ENCODE data around the gene DOCK1.

DOCK1 gene

GRCh38 chr10:127463548-127463947 is 558.3 kb downstream of the DOCK1 start:
- no peaks in the 10 kb centered on the region for H3K9me2 ChIP-seq (replicated peaks; ENCODE audit: insufficient read depth, low read length)
- no peak overlapping the region for H3K4me2 ChIP-seq (ENCODE audit: low read depth, low read length)
- no peaks in the 10 kb centered on the region for H3K79me2 ChIP-seq (ENCODE audit: low read length)
- H2AFZ ChIP-seq (ENCODE audit: low read length): no peak overlapping the region
- no peak for DNase-seq
- no peaks in the 10 kb centered on the region for H3K4me1 ChIP-seq (ENCODE audit: low read length)
- no peaks in the 10 kb centered on the region for H3F3A ChIP-seq (ENCODE audit: insufficient read depth, low read length)
- no peak overlapping the region for H3K27ac ChIP-seq (ENCODE audit: low read length)
- no peak overlapping the region for H3K9ac ChIP-seq (ENCODE audit: low read length)
- H4K20me1 ChIP-seq (ENCODE audit: insufficient read depth, low read length): no peaks in the 10 kb centered on the region
- no peaks in the 10 kb centered on the region for H3K36me3 ChIP-seq (replicated peaks; ENCODE audit: insufficient read depth, low read length)
- H3K4me3 ChIP-seq (ENCODE audit: low read length): no peak overlapping the region
- peaks cover 25% of the 10 kb centered on the region for H3K27me3 ChIP-seq (replicated peaks; ENCODE audit: insufficient read depth, low read length)
- no peak for TF ChIP-seq EZH2phosphoT487 (IDR thresholded peaks at IDR 0.05; ENCODE audit: low read length)
- no peak for TF ChIP-seq CTCF (IDR thresholded peaks at IDR 0.05; ENCODE audit: low read length)
- no peak for TF ChIP-seq EZH2 (optimal IDR thresholded peaks at IDR 0.05; ENCODE audit: low read depth, low read length)
- no peaks in the 10 kb centered on the region for H3K9me3 ChIP-seq (replicated peaks; ENCODE audit: insufficient read depth, low read length)

GRCh38 chr10:127464561-127464960 is 559.3 kb downstream of the DOCK1 start:
- Histone ChIP-seq H3K9ac (ENCODE audit: low read length) (no peak overlapping the region), H3K9me2 (replicated peaks; ENCODE audit: insufficient read depth, low read length) (no peaks in the 10 kb centered on the region), H3K4me2 (ENCODE audit: low read depth, low read length) (no peak overlapping the region), H4K20me1 (ENCODE audit: insufficient read depth, low read length) (no peaks in the 10 kb centered on the region), H3K27me3 (replicated peaks; ENCODE audit: insufficient read depth, low read length) (peaks cover 26% of the 10 kb centered on the region), H3K4me1 (ENCODE audit: low read length) (no peaks in the 10 kb centered on the region), H3K27ac (ENCODE audit: low read length) (no peak overlapping the region), H2AFZ (ENCODE audit: low read length) (no peak overlapping the region), H3K36me3 (replicated peaks; ENCODE audit: insufficient read depth, low read length) (no peaks in the 10 kb centered on the region), H3K79me2 (ENCODE audit: low read length) (no peaks in the 10 kb centered on the region), H3K9me3 (replicated peaks; ENCODE audit: insufficient read depth, low read length) (no peaks in the 10 kb centered on the region), H3F3A (ENCODE audit: insufficient read depth, low read length) (no peaks in the 10 kb centered on the region), H3K4me3 (ENCODE audit: low read length) (no peak overlapping the region)
- TF ChIP-seq EZH2phosphoT487 (IDR thresholded peaks at IDR 0.05; ENCODE audit: low read length): no peak
- no peak for TF ChIP-seq EZH2 (optimal IDR thresholded peaks at IDR 0.05; ENCODE audit: low read depth, low read length)
- no peak for TF ChIP-seq CTCF (IDR thresholded peaks at IDR 0.05; ENCODE audit: low read length)
- no peak for DNase-seq

GRCh38 chr10:127467811-127468210 is 562.6 kb downstream of the DOCK1 start:
- Histone ChIP-seq H3K9me3 (replicated peaks; ENCODE audit: insufficient read depth, low read length) (no peaks in the 10 kb centered on the region), H3K27ac (ENCODE audit: low read length) (no peak overlapping the region), H3K9ac (ENCODE audit: low read length) (no peak overlapping the region), H4K20me1 (ENCODE audit: insufficient read depth, low read length) (no peaks in the 10 kb centered on the region), H3K9me2 (replicated peaks; ENCODE audit: insufficient read depth, low read length) (no peaks in the 10 kb centered on the region), H3K4me1 (ENCODE audit: low read length) (no peaks in the 10 kb centered on the region), H3K4me3 (ENCODE audit: low read length) (no peak overlapping the region), H3K79me2 (ENCODE audit: low read length) (no peaks in the 10 kb centered on the region), H3K36me3 (replicated peaks; ENCODE audit: insufficient read depth, low read length) (no peaks in the 10 kb centered on the region), H3K27me3 (replicated peaks; ENCODE audit: insufficient read depth, low read length) (peaks cover 26% of the 10 kb centered on the region), H3F3A (ENCODE audit: insufficient read depth, low read length) (no peaks in the 10 kb centered on the region), H3K4me2 (ENCODE audit: low read depth, low read length) (no peak overlapping the region), H2AFZ (ENCODE audit: low read length) (no peak overlapping the region)
- DNase-seq: no peak
- TF ChIP-seq EZH2 (optimal IDR thresholded peaks at IDR 0.05; ENCODE audit: low read depth, low read length) (no peak), CTCF (IDR thresholded peaks at IDR 0.05; ENCODE audit: low read length) (no peak), EZH2phosphoT487 (IDR thresholded peaks at IDR 0.05; ENCODE audit: low read length) (no peak)

Data from MM.1S (cell line).